NCI-H2107 treated with DMSO at 0.1 percent for 48 hours (cell line): ENCODE results near the gene DND1.
A peak's percentile ranks its signal among the peaks of the same experiment; 100 is the strongest.
"Not testable (repeated sequence)": the region's sequence is repeated elsewhere in the genome, so short reads cannot be mapped to it uniquely, and the experiment has no call there.

Experiments used
- DNase-seq: peaks from one replicate; lab custom pipeline; 2025; ENCODE audit not compliant: unreplicated experiment; lab: John Stamatoyannopoulos, UW

The DND1 gene

GRCh38 chr5:140672455-140673186, 755 bp downstream of the DND1 start:
- no peak for DNase-seq

- DNase-seq, result no peak
Observed at GRCh38 chr5:140671472-140672125, 1.8 kb downstream of the DND1 start.

- not testable (repeated sequence) for DNase-seq
Observed at GRCh38 chr5:140671035-140671434, 2.3 kb downstream of the DND1 start.

GRCh38 chr5:140664359-140665119, 8.8 kb downstream of the DND1 start, which contains the start of gene WDR55:
Gene WDR55, plus strand, starts transcription at chr5:140664904. Its CDS starts 9 bp downstream, at chr5:140664913.
- peak; percentile 55 for DNase-seq

GRCh38 chr5:140664030-140664358, 9.4 kb downstream of the DND1 start:
- no peak for DNase-seq

GRCh38 chr5:140660371-140660770, 13.0 kb downstream of the DND1 start:
- not testable (repeated sequence) for DNase-seq

- no peak for DNase-seq
Observed at GRCh38 chr5:140658870-140659269, 14.5 kb downstream of the DND1 start.

GRCh38 chr5:140647042-140647419, 26.3 kb downstream of the DND1 start:
- DNase-seq, result no peak

- DNase-seq, result no peak
Observed at GRCh38 chr5:140642718-140643117, 30.7 kb downstream of the DND1 start.

- no peak for DNase-seq
Observed at GRCh38 chr5:140641716-140642115, 31.7 kb downstream of the DND1 start.

- peak; percentile 74 for DNase-seq
Observed at GRCh38 chr5:140639148-140639981, 34.0 kb downstream of the DND1 start, which contains the start of gene TMCO6. Gene TMCO6, plus strand, starts transcription at chr5:140639451. Its CDS starts 77 bp downstream, at chr5:140639528.

GRCh38 chr5:140638898-140639147, 34.6 kb downstream of the DND1 start:
- DNase-seq, result not testable (repeated sequence)

- DNase-seq, result no peak
Observed at GRCh38 chr5:140637371-140638100, 35.8 kb downstream of the DND1 start.

- DNase-seq, result no peak
Observed at GRCh38 chr5:140635291-140636257, 37.8 kb downstream of the DND1 start.

- DNase-seq, result no peak
Observed at GRCh38 chr5:140634103-140634502, 39.3 kb downstream of the DND1 start.

- DNase-seq, result no peak
Observed at GRCh38 chr5:140633501-140633900, 39.9 kb downstream of the DND1 start.

- no peak for DNase-seq
Observed at GRCh38 chr5:140633021-140633471, 40.3 kb downstream of the DND1 start, which contains the start of gene CD14. Gene CD14, minus strand, starts transcription at chr5:140633175. Its CDS starts 104 bp downstream, at chr5:140633071.

GRCh38 chr5:140632366-140633020, 40.9 kb downstream of the DND1 start:
- DNase-seq, result no peak
